ENCODE measurements around the gene SH3GL3. TPM values are rescaled to one million over a fixed set of nuclear protein-coding genes. Genes with fewer than 3 reads are reported as not detected.

The SH3GL3 gene
- total and polyA plus RNA-seq, 2 of the 8 experiments (the other 6 are each of a cell fraction or from before 2014, with no cell fraction given): 14.1 to 19.1 TPM

GRCh38 chr15:83656192-83656591 is 209.1 kb downstream of the SH3GL3 start (continued):
- TF ChIP-seq SP2 (IDR thresholded peaks at IDR 0.05; ENCODE audit: low read length): no peak
- TF ChIP-seq NANOG (IDR thresholded peaks at IDR 0.05; ENCODE audit: insufficient read depth, low read depth, low read length, poor library complexity, severe bottlenecking): no peak
- TF ChIP-seq POU5F1 (IDR thresholded peaks at IDR 0.05; ENCODE audit: low read depth, low read length): no peak

Measured in H1 (cell line).